ENCODE results near the gene IREB2. TPM values are rescaled to one million over a fixed set of nuclear protein-coding genes. Genes with fewer than 3 reads are reported as not detected.

Gene IREB2
- total and polyA plus RNA-seq, 12 donors, result 6.0 to 39.8 (median 30.2) TPM

GRCh38 chr15:78438619-78439285 is 736 bp downstream of the IREB2 start:
- H3K9me3 ChIP-seq, result no peaks in the 10 kb centered on the region
- peaks cover 7 to 53% (median 43%) of the 10 kb centered on the region in 9 donors for H3K4me1 ChIP-seq
- peak overlapping the region; percentile 78 to 99 (median 97) for H3K27ac ChIP-seq
- peaks cover 0 to 41% (median 12%) of the 10 kb centered on the region in 9 donors for H3K36me3 ChIP-seq
- 0 to 1% methylated on average over 23 of the region's 23 CpGs for WGBS, 2 donors
- intact Hi-C loops (cut with DNase I), result loop anchor here in 2 of 10 donors (5.0 to 10.0 kb wide), 2 partner anchors 104 to 546 kb away; partner anchors contain the start of gene PSMA4 (in 1 of the 2)
- H3K27me3 ChIP-seq, result no peaks in the 10 kb centered on the region
- peak in 1 of 2 donors; percentile 21 for DNase-seq
- peak in 5 of 9 donors; percentile 10 to 37 (median 30) for TF ChIP-seq CTCF (IDR thresholded peaks at IDR 0.05)
- peak overlapping the region; percentile 67 to 100 (median 94) for H3K4me3 ChIP-seq
- ATAC-seq, result peak in 1 of 8 donors; percentile 5

- H3K36me3 ChIP-seq, result peaks cover 0 to 60% (median 14%) of the 10 kb centered on the region in 9 donors
These were observed 2.7 kb downstream of the IREB2 start for GRCh38 chr15:78440375-78441373.

GRCh38 chr15:78444255-78444654 is 6.2 kb downstream of the IREB2 start:
- intact Hi-C loops (cut with DNase I), result loop anchor here in 1 of 10 donors (10.0 kb wide), 1 partner anchor 61 kb away; the partner anchor contains the start of gene HYKK
- DNase-seq, result no peak
- 76 to 94% methylated on average over 1 of the region's 1 CpG for WGBS, 2 donors
- no peaks in the 10 kb centered on the region for H3K27me3 ChIP-seq
- no peaks in the 10 kb centered on the region for H3K9me3 ChIP-seq
- no peak for TF ChIP-seq CTCF (IDR thresholded peaks at IDR 0.05)
- H3K27ac ChIP-seq, result no peak overlapping the region
- peaks cover 10 to 70% (median 54%) of the 10 kb centered on the region in 9 donors for H3K4me1 ChIP-seq
- H3K4me3 ChIP-seq, result no peak overlapping the region
- H3K36me3 ChIP-seq, result peaks cover 0 to 86% (median 21%) of the 10 kb centered on the region in 9 donors
- ATAC-seq, result no peak

More at GRCh38 chr15:78440375-78441373, 2.7 kb downstream of the IREB2 start:
- no peak for ATAC-seq
- TF ChIP-seq CTCF (IDR thresholded peaks at IDR 0.05), result no peak
- WGBS, 2 donors, result 77 to 88% methylated on average over 3 of the region's 3 CpGs
- Histone ChIP-seq H3K27ac (no peak overlapping the region), H3K27me3 (no peaks in the 10 kb centered on the region), H3K9me3 (no peaks in the 10 kb centered on the region), H3K4me1 (peaks cover 7 to 58% (median 43%) of the 10 kb centered on the region in 9 donors), H3K4me3 (no peak overlapping the region)
- no peak for DNase-seq
- intact Hi-C loops (cut with DNase I), result loop anchor here in 1 of 10 donors (10.0 kb wide), 1 partner anchor 64 kb away; the partner anchor contains the start of gene HYKK

- 93 to 94% methylated on average over 2 of the region's 2 CpGs for WGBS, 2 donors
- Histone ChIP-seq H3K4me3 (no peak overlapping the region), H3K36me3 (peaks cover 0 to 84% (median 21%) of the 10 kb centered on the region in 9 donors), H3K27me3 (no peaks in the 10 kb centered on the region), H3K9me3 (no peaks in the 10 kb centered on the region), H3K4me1 (peaks cover 9 to 66% (median 48%) of the 10 kb centered on the region in 9 donors), H3K27ac (no peak overlapping the region)
- intact Hi-C loops (cut with DNase I), result loop anchor here in 1 of 10 donors (10.0 kb wide), 1 partner anchor 59 kb away; the partner anchor contains the start of gene HYKK
- no peak for DNase-seq
- no peak for TF ChIP-seq CTCF (IDR thresholded peaks at IDR 0.05)
- no peak for ATAC-seq
These were observed 7.9 kb downstream of the IREB2 start for GRCh38 chr15:78445875-78446274.

Data from heart right ventricle (tissue), 16 donors.